HG03442 (cell line): Measurements from ENCODE around the gene TM4SF5.

ENCODE experiments used
- ATAC-seq: cut with Tn5 transposase; IDR thresholded peaks from one replicate; pipeline ENCODE4 v1.9.1; 2021; ENCODE audit warnings: mild to moderate bottlenecking, moderate library complexity; ENCODE audit not compliant: unreplicated experiment

The TM4SF5 gene

GRCh38 chr17:4788807-4789700 lies 17.4 kb downstream of the TM4SF5 start, which contains the start of gene GLTPD2:
GLTPD2 (plus strand) TSS chr17:4788964; CDS start chr17:4789012, 48 bp downstream.
- ATAC-seq, result no peak

- ATAC-seq, result no peak
Observed at GRCh38 chr17:4789701-4789950, 17.9 kb downstream of the TM4SF5 start.

GRCh38 chr17:4789951-4790704 lies 18.4 kb downstream of the TM4SF5 start:
- peak; percentile 84 for ATAC-seq

- no peak for ATAC-seq
Observed at GRCh38 chr17:4790705-4791088, 19.0 kb downstream of the TM4SF5 start.

GRCh38 chr17:4795168-4795567 lies 23.5 kb downstream of the TM4SF5 start:
- ATAC-seq, result no peak

- no peak for ATAC-seq
Observed at GRCh38 chr17:4796552-4796920, 24.9 kb downstream of the TM4SF5 start.

- no peak for ATAC-seq
Observed at GRCh38 chr17:4800462-4801196, 28.9 kb downstream of the TM4SF5 start.

- no peak for ATAC-seq
Observed at GRCh38 chr17:4802228-4802627, 30.5 kb downstream of the TM4SF5 start, which contains the start of gene C17orf114. C17orf114 (minus strand) TSS chr17:4802328.

- ATAC-seq, result no peak
Observed at GRCh38 chr17:4806456-4806776, 34.7 kb downstream of the TM4SF5 start.

- ATAC-seq, result peak; percentile 67
Observed at GRCh38 chr17:4806777-4807604, 35.3 kb downstream of the TM4SF5 start, which contains the start of gene PLD2. PLD2 (plus strand) TSS chr17:4807152; CDS start chr17:4807773, 621 bp downstream.

- no peak for ATAC-seq
Observed at GRCh38 chr17:4807605-4808377, 36.1 kb downstream of the TM4SF5 start.

- ATAC-seq, result no peak
Observed at GRCh38 chr17:4808378-4808767, 36.7 kb downstream of the TM4SF5 start.

GRCh38 chr17:4810696-4811290 lies 39.1 kb downstream of the TM4SF5 start:
- ATAC-seq, result no peak

- ATAC-seq, result no peak
Observed at GRCh38 chr17:4811471-4811870, 39.8 kb downstream of the TM4SF5 start.

GRCh38 chr17:4812690-4813089 lies 41.0 kb downstream of the TM4SF5 start:
- ATAC-seq, result no peak

GRCh38 chr17:4815043-4815675 lies 43.5 kb downstream of the TM4SF5 start:
- no peak for ATAC-seq

- ATAC-seq, result no peak
Observed at GRCh38 chr17:4816826-4817225, 45.1 kb downstream of the TM4SF5 start.

GRCh38 chr17:4818276-4818675 lies 46.6 kb downstream of the TM4SF5 start:
- no peak for ATAC-seq

GRCh38 chr17:4822835-4823234 lies 51.1 kb downstream of the TM4SF5 start:
- ATAC-seq, result no peak
